ENCODE results near the gene RNH1.

DNA sequence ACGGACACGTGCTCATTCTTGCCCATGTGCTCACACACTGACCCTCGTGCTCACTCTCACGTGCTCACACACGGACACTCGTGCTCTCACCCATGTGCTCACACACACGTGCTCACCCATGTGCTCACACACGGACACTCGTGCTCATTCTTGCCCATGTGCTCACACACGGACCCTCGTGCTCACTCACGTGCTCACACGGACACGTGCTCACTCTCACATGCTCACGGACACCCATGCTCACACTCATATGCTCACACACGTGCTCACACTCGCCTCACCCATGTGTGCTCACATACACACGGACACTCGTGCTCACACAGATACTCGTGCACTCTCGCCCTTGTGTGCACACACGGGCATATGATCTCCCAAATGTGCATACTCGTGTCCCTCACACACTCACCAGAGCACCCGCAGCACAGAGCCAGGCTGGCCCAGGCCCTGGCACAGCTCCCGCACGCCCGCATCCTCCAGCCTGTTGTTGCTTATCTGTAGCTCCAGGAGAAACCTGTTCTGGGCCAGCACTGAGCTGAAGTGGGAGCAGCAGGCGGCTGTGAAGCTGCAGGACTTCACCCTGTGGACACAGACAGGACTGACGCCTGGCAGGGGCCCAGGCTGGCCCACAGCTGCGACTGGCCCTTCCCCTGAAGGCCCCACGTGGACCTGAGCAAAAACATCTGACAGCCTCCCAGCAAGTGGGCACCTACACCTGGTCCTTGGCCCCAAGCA, 9.3 kb downstream of the RNH1 start:
- TF ChIP-seq POLR2A (IDR thresholded peaks at IDR 0.05) = no peak
- no peak for TF ChIP-seq EP300 (IDR thresholded peaks at IDR 0.05)
- TF ChIP-seq, protein P1, sequence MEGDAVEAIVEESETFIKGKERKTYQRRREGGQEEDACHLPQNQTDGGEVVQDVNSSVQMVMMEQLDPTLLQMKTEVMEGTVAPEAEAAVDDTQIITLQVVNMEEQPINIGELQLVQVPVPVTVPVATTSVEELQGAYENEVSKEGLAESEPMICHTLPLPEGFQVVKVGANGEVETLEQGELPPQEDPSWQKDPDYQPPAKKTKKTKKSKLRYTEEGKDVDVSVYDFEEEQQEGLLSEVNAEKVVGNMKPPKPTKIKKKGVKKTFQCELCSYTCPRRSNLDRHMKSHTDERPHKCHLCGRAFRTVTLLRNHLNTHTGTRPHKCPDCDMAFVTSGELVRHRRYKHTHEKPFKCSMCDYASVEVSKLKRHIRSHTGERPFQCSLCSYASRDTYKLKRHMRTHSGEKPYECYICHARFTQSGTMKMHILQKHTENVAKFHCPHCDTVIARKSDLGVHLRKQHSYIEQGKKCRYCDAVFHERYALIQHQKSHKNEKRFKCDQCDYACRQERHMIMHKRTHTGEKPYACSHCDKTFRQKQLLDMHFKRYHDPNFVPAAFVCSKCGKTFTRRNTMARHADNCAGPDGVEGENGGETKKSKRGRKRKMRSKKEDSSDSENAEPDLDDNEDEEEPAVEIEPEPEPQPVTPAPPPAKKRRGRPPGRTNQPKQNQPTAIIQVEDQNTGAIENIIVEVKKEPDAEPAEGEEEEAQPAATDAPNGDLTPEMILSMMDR (IDR thresholded peaks at IDR 0.05) = no peak
